ENCODE results near the gene ST6GAL1.

Gene ST6GAL1

DNA sequence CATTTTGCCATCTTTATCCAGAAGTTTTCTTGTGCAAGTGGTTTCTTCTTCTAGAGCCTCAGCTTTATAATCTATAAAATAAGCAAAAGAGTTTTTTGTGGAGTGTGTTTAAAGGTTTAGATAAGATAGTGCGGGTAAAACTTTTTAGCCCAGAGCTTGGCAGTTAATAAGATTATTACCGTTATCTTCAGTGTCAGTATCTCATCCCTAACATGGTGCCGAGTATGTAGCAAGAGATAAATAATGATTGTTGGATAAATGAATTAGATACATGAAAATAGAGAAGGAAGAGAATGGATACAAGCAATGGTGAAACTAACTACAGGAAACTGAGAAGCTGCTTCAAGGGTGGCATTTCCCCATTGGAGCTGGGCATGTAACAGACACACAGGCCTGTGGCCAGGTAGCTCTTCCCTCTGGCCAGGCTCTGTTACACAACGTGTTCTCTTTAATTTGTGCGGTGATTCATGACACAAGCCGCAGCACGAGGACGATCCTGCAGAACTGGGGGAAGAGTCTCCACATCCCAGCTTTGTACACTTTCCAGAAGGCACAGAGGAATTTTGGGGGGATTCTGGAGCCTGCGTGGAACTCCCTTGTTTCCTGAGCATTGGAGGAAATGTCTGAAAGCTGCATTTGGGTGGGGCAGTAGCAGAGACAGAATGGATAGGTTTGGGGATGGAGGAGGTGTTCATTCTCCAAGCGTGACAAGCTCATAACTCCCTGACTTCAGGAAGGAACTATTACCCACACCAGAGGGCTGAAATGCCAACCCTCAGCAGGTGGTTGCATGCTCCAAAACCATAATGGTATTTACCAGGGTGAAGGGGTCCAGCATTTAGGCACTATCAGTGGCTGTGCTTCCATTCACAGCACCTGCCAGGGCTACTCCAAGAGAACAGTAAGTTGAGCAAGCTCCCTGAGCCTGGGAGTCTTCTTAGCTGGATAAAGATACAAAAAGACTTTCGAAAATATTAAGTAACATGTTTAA lies 14.2 kb upstream of the ST6GAL1 start:
- DNase-seq: no peak

DNA sequence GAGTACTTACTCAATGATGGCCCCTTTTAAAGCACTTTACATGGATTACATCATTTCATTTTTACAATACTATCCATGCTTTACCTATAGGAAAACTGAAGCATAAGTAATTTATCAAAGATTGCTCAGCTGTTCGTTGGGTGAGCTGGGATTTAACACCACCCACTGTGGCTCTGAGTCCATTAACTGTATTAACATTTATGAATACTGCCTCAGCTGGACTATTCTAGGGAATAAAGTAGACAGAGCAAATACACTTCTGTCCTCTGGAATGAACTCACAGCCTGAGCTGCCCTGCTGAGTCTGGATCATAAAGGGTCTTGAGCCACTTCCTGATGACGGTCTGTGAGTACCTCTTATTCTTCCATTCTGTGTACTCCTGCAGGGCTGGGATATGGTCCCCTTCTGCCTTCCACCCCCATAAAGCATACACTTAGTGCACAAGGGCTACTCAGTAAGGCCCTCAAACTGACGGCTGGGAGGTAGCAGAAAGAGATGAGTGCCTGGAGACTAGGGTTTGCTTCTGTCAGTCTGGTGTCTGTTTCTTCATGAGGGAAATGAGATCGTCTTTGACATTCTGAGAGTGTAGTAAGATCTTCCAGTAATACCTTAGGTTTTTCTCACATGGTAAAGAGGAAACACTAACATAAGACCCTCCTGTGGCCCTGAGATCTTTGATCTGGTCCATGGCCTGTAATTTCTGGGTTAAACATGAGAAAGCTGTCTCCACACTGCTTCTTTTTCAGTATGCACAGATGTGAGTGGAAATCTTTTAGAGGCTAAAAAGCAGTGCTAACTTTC lies 12.6 kb upstream of the ST6GAL1 start:
- DNase-seq: no peak

DNA sequence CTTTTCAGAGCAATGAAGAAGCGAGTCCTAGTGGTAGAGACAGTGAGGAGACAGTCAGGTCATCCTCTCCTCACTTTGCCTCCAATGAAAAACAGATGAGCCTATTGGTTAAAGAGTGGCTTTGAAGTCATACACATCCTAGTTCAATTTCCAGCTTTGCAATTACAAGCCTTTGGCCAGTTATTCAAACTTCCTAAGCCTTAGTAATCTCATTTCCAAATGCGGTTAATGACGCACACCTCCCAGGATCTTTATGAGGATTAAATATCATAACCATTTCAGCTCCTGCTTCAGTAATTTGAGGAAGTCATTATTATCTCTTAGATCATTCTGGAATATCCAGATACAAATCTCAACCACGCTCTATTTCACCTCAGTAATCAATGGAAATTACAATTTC lies 10.0 kb upstream of the ST6GAL1 start:
- DNase-seq: no peak

DNA sequence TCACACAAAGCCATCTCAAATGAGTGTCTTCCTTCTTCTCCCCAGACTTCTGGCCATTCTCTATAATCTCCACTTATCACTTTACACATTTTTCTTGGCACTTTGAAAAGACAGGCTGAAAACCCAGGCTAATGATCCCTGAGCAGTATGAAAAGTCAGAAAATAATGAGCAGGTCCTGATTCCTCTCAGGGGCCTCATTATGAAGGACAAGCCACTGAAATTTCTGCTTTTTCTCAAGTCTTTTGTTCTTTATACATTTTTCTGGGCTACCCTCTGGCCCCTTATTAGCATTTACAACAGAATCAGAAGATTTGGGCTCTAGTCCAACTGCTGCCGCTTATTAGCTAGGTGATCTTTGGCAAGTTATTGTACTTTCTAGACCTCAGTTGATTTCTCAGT lies 9.5 kb upstream of the ST6GAL1 start:
- DNase-seq: no peak

DNA sequence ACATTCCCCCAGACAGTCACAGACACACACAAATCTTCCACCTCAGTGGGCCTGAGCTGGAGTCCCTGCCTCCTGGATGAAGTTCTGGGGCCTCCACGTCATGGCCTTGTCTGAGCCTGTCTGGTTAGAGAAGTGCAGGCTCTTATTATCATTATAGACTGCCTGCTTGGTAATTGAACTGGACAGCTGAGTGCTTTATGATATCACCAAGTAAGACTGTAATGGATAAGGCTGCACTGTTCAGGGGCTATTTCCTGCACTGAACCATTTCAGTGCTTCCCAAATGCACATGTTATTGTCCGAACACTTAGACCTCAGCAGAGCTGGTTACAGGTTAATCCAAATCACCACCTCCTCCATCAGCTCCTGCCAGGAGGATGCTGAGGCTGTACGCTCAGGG lies 8.7 kb upstream of the ST6GAL1 start:
- DNase-seq: no peak

DNA sequence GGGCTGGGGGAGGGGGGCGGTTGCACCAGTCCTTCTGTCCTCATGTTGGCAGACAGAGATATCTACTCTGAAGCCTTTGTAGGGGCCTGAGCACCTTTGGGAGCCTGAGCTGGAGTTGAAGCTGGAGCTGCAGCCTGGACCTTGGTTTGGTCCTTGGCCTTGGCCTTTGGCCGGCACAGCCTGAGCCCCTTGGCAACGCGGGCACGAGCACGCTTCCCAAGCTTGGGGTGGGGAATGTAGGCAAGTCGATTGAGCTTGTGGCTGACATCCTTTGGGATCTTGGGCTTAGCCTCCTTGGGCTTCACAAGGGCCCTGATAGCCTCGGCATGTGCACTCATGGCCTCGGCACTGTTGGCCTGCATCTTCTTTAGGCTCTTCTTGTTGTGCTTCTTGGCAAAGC lies 8.1 kb upstream of the ST6GAL1 start:
- no peak for DNase-seq

DNA sequence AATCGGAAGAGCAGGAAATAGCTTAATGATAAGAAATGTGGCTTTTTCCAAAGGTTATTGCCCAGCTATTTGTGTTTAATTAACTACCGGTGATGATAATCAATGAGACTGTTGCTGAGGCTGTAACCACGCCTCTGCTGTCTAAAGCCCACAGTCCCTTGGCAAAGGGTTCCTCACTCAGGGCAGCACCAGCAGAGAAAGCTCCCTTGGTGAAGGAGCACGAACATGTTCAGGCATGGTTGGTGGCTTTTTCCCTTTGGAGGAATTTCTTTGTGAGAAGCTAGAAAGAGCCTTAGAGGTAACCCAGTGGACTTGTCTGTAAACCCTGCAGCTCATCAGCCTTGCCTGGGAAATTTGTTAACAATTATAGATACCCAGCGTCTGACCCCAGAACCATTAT lies 7.5 kb upstream of the ST6GAL1 start:
- no peak for DNase-seq

DNA sequence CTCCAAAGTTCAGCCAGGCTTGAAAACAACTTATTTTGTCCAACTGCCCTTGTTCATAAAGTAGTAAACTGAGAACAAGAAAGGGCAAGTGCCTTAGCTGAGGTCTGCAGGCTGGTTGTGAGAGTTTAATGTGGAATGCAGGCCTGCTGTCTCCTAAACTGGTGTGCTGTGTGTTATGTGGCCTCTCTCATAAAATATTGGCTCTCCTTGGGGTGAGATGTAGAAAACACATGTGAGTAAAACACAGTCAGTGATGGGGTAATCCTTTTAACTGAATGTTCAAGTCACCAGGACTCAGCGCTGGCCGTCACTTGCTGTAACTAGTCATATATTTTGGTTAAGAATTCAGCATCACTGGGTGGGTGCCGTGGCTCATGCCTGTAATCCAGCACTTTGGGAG lies 7.1 kb upstream of the ST6GAL1 start:
- DNase-seq: no peak

DNA sequence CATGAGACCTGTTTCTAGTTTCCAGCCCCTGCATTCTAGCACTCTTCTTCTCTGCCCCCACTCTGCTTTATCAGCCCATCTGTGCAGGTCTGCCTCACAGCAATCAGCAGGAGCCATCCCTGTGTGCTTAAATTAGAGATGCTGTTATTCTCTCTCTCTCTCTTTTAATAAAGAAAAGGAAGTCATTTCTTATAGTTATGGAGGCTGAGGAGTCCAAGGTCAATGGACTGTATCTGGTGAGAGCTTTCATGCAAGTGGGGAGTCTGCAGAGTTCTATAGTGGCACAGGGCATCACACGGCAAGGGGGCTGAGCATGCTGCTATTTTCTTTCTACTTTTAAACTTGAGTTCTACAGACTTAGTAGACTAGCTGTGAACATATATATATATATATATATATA lies 4.5 kb upstream of the ST6GAL1 start:
- no peak for DNase-seq

DNA sequence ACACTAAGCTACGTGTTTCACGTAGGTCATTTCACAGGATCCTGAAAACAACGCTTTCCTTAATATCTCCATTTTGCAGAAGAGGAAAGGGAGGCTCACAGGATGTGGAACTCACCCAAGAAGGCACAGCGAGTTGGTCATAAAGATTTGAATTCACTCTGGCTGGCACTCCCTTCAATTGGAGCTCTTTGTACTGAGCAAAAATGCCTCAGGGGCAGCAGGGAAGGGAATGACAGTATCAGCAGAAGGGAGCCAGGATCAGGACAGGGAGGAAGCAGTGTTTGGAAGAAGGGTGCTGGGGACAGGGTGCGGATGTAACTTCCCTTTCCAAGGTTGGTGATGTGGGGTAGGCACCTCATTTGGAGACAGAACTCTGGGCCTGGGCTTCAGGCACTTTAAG lies 1.1 kb upstream of the ST6GAL1 start:
- no peak for DNase-seq

DNA sequence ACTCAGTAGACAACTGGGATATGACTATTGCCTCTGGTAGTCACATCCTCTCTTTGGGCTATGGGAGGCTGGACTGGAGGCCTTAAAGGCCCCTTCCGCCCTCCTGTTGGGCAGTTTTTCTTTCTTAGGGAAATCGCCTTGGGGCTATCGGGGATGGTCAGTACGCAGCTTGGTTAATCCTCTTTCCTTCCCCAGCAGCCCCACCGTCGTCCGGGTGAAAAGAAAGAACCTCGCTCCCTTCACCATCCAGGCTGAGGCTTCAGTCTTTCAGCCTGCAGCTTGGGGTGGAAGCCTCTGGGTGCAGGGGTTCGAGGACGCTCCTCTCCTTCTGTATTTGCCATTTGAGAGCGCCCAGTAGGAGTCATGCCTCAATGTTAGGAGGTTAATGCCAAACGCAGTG lies 641 bp upstream of the ST6GAL1 start:
- DNase-seq: no peak

DNA sequence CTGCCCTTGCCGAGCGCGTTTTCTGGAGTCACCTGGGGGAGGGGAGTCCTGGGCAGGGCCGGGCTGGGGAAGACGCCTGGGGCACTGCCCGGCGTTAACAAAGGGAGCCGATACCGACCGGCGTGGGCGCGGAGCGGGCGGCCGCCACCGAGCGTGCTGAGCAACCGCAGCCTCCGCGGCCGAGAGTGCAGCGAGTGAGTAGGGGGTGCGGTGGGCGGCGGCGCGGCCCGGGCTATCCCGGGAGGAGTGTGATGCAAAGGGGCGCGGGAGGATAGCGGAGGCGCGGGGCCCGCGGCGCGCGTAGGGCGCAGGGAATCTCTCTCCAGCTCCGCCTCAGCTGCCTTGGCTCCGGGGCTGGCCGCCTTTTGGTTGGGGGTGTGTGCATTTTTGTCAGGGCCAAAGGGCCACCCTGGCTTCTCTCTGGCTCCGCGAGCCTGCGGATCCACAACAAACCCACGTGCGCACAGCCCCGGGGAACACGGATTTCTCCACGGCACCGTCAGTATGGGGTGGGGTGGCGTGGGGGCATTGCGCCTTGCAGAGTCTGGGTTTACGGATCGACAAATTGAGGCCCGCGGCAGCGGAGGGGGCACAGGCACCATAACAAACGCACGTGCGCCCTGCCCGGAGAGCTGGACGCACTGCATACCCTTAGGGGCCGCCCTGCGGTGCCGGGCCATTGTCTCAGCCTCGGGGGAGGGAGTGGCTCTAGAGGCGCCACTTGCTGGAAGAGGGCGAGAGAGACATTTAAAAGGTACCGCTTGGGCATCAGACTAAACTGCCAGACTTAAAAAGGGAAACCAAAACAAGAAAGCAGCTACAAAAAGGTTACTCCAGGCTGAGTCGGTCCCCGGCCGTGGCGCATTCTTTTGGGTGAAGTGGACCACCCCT lies 560 bp downstream of the ST6GAL1 start:
- peak; percentile 51 for DNase-seq

DNA sequence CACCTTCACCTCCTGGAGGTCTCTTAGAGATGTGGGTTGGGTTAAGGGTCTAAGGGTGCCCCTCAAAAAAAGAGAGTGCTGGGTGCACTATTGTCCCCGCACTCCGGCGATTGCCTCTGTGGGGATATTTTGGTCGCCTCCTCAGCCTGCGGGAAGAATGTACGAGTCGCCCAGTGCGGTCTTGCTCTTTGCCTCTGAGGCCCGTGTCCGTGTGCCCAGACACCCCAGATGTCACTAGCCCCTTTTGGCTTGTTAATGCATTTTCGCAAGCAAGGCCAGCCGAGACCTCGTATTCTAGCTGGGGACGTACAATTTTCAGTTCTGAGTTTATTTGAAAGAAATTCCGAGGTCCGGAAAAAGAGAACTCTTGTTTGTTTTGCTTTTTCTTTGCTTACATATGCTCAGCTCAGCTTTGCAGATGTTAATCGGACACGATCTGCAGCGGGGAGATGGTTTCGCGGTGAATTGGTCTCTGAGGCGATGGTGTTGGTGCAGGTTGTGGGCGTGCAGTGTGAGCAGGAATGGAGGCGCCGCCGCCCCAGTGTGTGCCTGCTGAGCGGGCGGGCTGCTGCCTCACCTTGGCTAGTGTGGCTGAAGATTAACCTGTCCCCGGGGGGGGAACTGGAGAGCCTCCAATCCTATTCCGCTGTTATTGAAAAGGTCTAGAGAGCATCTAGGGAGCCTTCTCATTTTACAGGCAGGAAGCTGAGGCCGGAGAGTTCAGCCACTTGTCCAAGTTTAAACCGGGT lies 1.4 kb downstream of the ST6GAL1 start:
- DNase-seq: no peak

DNA sequence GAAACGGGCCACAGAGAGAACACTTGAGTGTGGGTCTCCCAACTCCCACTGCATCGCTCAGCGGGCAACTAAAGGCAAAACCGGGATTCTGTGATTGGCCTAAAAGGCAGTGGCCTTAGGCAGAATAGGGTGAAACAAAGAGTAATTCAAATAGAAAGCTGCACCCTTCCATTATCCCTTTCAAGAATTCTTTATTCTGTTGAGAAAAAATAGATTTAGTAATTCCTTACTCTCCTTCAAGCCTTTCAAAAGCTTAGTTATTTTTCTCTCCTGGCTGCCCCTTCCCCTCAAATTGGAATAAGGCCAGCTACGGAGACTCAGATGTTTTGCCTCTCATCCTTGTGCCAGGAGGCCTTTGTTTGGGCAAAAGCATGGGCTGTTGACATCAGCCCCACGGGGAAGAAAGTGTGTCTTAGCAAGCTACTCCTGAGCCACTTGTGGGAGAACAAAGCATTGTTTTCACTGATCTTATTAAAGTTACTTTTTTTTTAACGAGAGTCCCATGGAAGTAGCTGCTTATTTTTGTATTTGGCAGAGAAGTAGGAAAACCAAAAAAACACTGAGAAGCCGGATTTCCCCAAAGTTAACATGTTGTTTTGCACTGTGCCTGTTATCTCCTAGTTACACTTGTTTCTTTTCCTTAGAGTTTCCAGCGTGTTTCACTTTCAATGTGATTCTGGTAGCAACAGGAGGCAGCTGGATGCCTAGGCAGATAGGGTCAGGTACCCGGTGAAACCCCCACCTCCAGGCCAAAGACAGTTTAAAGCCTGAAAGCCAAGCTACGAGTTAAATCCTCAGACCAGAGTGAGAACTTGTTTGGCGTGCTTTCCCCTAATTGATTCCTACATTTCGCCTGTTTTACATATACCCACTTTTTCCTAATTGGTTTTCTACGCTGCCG lies 2.2 kb downstream of the ST6GAL1 start:
- DNase-seq: peak; percentile 35

DNA sequence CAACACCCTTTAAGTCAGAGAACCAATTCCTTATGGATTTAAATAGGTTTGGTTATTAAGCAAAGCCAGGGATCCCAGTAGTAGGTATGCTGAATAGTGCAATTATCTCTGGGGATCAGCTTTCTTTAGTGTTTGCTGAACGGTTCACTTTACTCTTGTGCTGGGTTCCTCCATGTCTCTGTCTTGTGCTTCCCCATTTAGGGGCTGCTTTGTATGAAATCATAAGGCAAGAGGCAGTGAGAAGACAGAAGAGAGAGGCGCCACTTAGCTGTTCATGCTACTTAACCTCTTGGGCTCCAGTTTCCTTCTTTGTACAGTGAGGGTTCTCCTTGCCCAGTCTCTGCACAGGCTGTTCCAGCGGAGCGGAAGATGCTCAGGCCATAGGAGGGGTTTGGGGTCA lies 3.5 kb downstream of the ST6GAL1 start:
- no peak for DNase-seq

DNA sequence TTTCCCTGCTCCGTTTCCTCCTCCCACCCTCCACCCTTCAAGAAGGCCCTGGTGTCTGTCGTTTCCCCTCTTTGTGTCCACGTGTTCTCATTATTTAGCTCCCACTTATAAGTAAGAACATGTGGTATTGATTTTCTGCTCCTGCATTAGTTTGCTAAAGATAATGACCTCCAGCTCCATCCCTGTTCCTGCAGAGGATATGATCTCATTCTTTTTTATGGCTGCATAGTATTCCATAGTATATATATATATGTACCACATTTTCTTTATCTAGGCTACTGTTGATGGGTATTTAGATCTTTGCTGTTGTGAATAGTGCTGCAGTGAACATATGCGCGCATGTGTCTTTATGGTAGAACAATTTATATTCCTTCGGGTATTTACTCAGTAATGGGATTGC lies 4.8 kb downstream of the ST6GAL1 start:
- no peak for DNase-seq

DNA sequence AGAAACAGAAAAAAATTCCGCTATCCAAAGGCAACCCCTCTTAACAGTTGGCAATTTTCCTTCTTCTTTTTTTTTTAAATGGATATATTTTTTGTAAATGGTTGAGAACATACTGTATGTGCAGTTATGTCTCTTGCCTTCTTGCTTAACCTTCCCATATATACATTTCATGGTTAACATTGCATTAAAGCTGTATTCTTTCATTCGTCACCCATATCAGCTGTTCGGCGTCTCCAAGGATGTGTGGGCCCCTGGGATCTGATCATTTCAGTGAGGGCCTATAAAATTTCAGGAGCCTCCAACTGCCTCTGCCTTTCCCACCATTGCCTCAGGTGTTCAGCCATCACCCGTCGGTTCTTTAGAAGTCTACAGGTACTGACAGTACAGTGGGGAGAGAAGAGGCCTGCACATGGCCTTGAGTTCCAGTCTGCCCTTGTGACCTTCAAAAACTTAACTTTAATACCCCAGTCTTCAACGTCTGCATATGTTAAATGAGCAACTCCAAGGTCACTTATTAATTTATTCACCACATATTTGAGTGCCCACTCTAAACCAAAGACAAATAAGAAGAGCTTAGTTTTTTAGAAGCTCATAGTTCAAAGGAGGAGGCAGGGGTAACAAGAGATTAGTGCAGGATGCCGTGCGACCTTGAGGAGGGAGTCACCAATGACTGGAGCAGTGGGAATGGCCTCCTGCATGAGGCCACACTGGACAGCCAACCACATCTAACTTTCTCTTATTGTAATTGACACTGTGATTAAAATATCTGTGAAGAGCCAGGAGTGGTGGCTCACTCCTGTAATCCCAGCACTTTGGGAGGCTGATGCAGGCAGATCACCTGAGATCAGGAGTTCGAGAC lies 6.9 kb downstream of the ST6GAL1 start:
- DNase-seq: no peak

DNA sequence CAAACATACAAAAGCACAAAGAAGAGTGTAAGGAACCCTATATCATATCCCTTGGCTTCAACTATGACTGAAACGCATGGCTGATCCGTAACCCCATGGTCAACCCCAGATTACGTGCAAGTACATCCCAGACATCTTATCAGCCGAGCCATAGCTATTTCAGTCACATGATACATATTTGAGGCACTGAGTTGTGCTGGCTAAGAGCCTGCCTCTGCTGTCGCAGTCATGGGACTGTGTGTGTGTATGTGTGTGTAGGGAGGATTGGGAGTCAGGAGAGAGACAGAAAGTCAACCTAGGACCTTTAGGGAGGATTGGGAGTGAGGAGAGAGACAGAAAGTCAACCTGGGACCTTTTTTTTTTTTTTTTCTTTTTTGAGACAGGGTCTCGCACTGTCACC lies 8.4 kb downstream of the ST6GAL1 start:
- no peak for DNase-seq

DNA sequence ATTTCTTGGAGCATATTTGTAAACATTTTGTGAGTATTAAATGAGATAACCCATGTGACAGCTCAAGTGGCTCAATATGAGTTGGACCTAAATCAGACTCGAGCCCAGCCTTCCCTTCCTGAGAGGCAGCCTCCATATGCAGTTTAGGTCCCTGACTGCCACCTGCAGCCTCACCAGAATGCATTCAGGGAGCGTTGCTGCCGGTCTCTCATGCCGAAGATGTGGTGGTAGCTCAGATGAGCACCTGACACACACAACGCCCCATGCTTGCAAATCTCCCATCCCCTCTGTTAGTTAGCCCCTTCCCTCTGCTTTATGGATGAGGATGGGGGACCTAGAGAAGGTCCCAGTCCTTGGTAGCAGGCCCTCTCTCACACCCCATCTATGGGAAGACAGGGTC lies 9.2 kb downstream of the ST6GAL1 start:
- no peak for DNase-seq

DNA sequence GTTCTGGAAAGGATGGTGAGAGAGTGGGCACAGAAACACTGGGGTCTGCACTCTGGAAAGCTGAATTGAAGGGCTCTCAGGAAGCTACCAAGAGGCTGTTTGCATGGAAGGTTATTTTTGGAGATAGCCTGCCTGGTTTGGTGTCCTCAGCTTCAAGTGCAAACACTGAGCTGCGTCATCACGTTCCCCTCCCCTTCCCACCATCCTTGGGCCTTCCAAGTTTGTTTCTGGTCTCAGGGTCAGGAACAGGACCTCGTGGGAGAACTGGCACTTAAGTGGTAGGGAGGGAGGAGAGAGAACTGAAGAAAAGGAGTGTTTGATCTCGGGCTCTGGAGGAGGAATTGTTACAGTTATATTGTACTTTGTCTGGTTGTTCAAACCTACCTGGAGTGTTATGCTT lies 10.6 kb downstream of the ST6GAL1 start:
- no peak for DNase-seq
